GM12878 (cell line): ENCODE results near the gene SCRN1. TPM values are rescaled to one million over a fixed set of nuclear protein-coding genes. Genes with fewer than 3 reads are reported as not detected.

ENCODE experiments used
- ATAC-seq: fragments of 200-7000 bp; cut with Tn5 transposase; 3 replicates; pipeline ENCODE4 v1.9.1; 2020; ENCODE audit warnings: mild to moderate bottlenecking, moderate library complexity
- BruUV-seq: library from RNA; stranded (reverse); fragments of 400-500 nt; replicated peaks from 2 replicates; lab custom pipeline; 2021; lab: Mats Ljungman, UMichigan
- CTCF ChIA-PET: fragments of 300-600 bp; sonication (Branson Sonifier 250); formaldehyde crosslinking; extraction: SDS; loops from one replicate; lab custom pipeline; 2021; ENCODE audit warnings: inconsistent platforms; lab: Yijun Ruan, JAX
- POLR2A ChIA-PET: fragments of 350-600 bp; formaldehyde crosslinking; extraction: SDS; loops from one replicate; lab custom pipeline; 2021; ENCODE audit warnings: inconsistent platforms; lab: Charles Lee
- RAD21 ChIA-PET: fragments of 300-600 bp; sonication (Branson Sonifier 250); formaldehyde crosslinking; loops from one replicate; lab custom pipeline; 2023; ENCODE audit warnings: antibody characterized with exemption; ENCODE audit not compliant: unreplicated experiment; lab: Charles Lee
- SMC1A ChIA-PET: fragments of 300-600 bp; sonication (Branson Sonifier 250); formaldehyde crosslinking; loops from one replicate; lab custom pipeline; 2023; ENCODE audit not compliant: unreplicated experiment, uncharacterized antibody; lab: Charles Lee
- DNase-seq: peaks from one replicate; pipeline ENCODE4 v3.0.0-alpha.2; 2011; ENCODE audit warnings: low read depth, low spot score
- FAIRE-seq: peaks from 3 replicates; lab custom pipeline; 2011; peaks lifted over from hg19 to GRCh38; lab: Jason Lieb, UNC
- H2AFZ ChIP-seq: 2 replicates; pipeline ENCODE4 v1.6.0; 2011; ENCODE audit warnings: low read depth, low read length, control low read depth; ENCODE audit not compliant: control insufficient read depth
- H3K27ac ChIP-seq: 2 replicates; pipeline ENCODE4 v1.5.1; 2011; ENCODE audit warnings: control low read depth; ENCODE audit not compliant: control insufficient read depth, insufficient read depth
- H3K27me3 ChIP-seq, 2 experiments: replicated peaks in 1 of 2; 2 replicates each; pipeline versions ENCODE4 v1.6.0 to v1.6.1; 2011; ENCODE audit warnings: low read length in 1 of 2; ENCODE audit not compliant: control insufficient read depth in 2 of 2, insufficient read depth in 2 of 2
- H3K36me3 ChIP-seq, 2 experiments: 2 replicates each; pipeline ENCODE4 v1.5.1; 2011; ENCODE audit warnings: low read length in 1 of 2; ENCODE audit not compliant: control insufficient read depth in 2 of 2, insufficient read depth in 2 of 2
- H3K4me1 ChIP-seq: 2 replicates; pipeline ENCODE4 v1.6.1; 2011; ENCODE audit warnings: mild to moderate bottlenecking, low read length, moderate library complexity, mixed read lengths; ENCODE audit not compliant: control insufficient read depth, insufficient read depth
- H3K4me2 ChIP-seq: 2 replicates; pipeline ENCODE4 v1.6.0; 2011; ENCODE audit warnings: control low read depth; ENCODE audit not compliant: control insufficient read depth, insufficient read depth
- H3K4me3 ChIP-seq: fragments of 200-600 bp; sonication (generic); 2 replicates; pipeline ENCODE4 v1.5.1; 2016
- H3K79me2 ChIP-seq: 2 replicates; pipeline ENCODE4 v1.6.0; 2011; ENCODE audit warnings: low read length; ENCODE audit not compliant: control insufficient read depth, insufficient read depth
- H3K9ac ChIP-seq: 2 replicates; pipeline ENCODE4 v1.8.0; 2011; ENCODE audit warnings: low read length, control low read depth, mixed read lengths; ENCODE audit not compliant: control insufficient read depth, insufficient read depth
- H3K9me3 ChIP-seq: replicated peaks from 3 replicates; pipeline ENCODE4 v1.5.1; 2011; ENCODE audit warnings: mild to moderate bottlenecking, low read length; ENCODE audit not compliant: control insufficient read depth, insufficient read depth
- H4K20me1 ChIP-seq: 2 replicates; pipeline ENCODE4 v1.6.0; 2011; ENCODE audit not compliant: control insufficient read depth, insufficient read depth
- EED ChIP-seq: sonication (generic); IDR thresholded peaks from 2 replicates; pipeline ENCODE4 v1.6.1; 2016; ENCODE audit warnings: antibody characterized with exemption, low read depth
- EGR1 ChIP-seq, 2 experiments: IDR thresholded peaks; 1 replicate in 1 of 2; 2 replicates in 1 of 2; pipeline ENCODE4 v1.6.1; 2011 to 2012; ENCODE audit warnings: low read depth in 2 of 2, low read length in 2 of 2, borderline replicate concordance in 1 of 2, mild to moderate bottlenecking in 1 of 2, moderate library complexity in 1 of 2
- ETV6 ChIP-seq, 2 experiments: fragments of 450-650 bp in 1 of 2; IDR thresholded peaks in 1 of 2; conservative IDR thresholded peaks in 1 of 2; 2 replicates each; pipeline ENCODE4 v1.6.1; 2014; ENCODE audit warnings: antibody characterized with exemption in 1 of 2, borderline replicate concordance in 1 of 2, low read depth in 1 of 2, mild to moderate bottlenecking in 1 of 2, moderate library complexity in 1 of 2
- GABPA ChIP-seq: IDR thresholded peaks from 2 replicates; pipeline ENCODE4 v1.6.1; 2014; ENCODE audit warnings: antibody characterized with exemption, low read depth, mild to moderate bottlenecking, inconsistent platforms
- IKZF1 ChIP-seq: fragments of 450-650 bp; conservative IDR thresholded peaks from 2 replicates; pipeline ENCODE4 v1.6.1; 2017; ENCODE audit warnings: antibody characterized with exemption, mild to moderate bottlenecking
- IKZF2 ChIP-seq, 2 experiments: fragments of 450-650 bp; IDR thresholded peaks; 2 replicates each; pipeline ENCODE4 v1.6.1; 2017; ENCODE audit warnings: mild to moderate bottlenecking in 2 of 2, moderate library complexity in 2 of 2
- IRF4 ChIP-seq: IDR thresholded peaks from 2 replicates; pipeline ENCODE4 v1.6.1; 2011; ENCODE audit warnings: low read depth, low read length
- JUNB ChIP-seq: IDR thresholded peaks from 2 replicates; pipeline ENCODE4 v1.6.1; 2016; ENCODE audit warnings: antibody characterized with exemption, mild to moderate bottlenecking
- NFIC ChIP-seq: IDR thresholded peaks from 2 replicates; pipeline ENCODE4 v1.6.1; 2012; ENCODE audit warnings: low read depth, mild to moderate bottlenecking, inconsistent platforms, low read length, moderate library complexity
- PAX5 ChIP-seq: IDR thresholded peaks from 2 replicates; pipeline ENCODE4 v1.6.1; 2011; ENCODE audit warnings: low read depth, low read length, borderline replicate concordance
- POU2F2 ChIP-seq: IDR thresholded peaks from 3 replicates; pipeline ENCODE4 v1.6.1; 2011; ENCODE audit warnings: low read depth, mild to moderate bottlenecking, low read length, borderline replicate concordance
- RB1 ChIP-seq: fragments of 450-650 bp; formaldehyde crosslinking; IDR thresholded peaks from 2 replicates; pipeline ENCODE4 v1.6.1; 2017; ENCODE audit warnings: mild to moderate bottlenecking, borderline replicate concordance
- SIN3A ChIP-seq: IDR thresholded peaks from 2 replicates; pipeline ENCODE4 v1.6.1; 2012; ENCODE audit warnings: low read depth, low read length, improper control_type of control experiment
- SMAD5 ChIP-seq: IDR thresholded peaks from 2 replicates; pipeline ENCODE4 v1.6.1; 2016; ENCODE audit warnings: antibody characterized with exemption, low read depth
- SPI1 ChIP-seq: IDR thresholded peaks from 2 replicates; pipeline ENCODE4 v1.6.1; 2011; ENCODE audit warnings: low read depth, mild to moderate bottlenecking, low read length, moderate library complexity, borderline replicate concordance; ENCODE audit not compliant: insufficient read depth
- YY1 ChIP-seq: IDR thresholded peaks from 2 replicates; pipeline ENCODE4 v1.6.1; 2011; ENCODE audit warnings: low read depth, mild to moderate bottlenecking, low read length
- ZBED1 ChIP-seq: IDR thresholded peaks from 2 replicates; pipeline ENCODE4 v1.6.1; 2016; ENCODE audit warnings: borderline replicate concordance
- ZNF384 ChIP-seq: IDR thresholded peaks from 2 replicates; pipeline ENCODE4 v1.6.1; 2012; ENCODE audit warnings: low read depth, mild to moderate bottlenecking, low read length, improper control_type of control experiment, borderline replicate concordance
- WGBS: methylation state at CpG from one replicate; pipeline ENCODE4 v1.1.6; 2016; ENCODE audit warnings: low lambda C conversion rate; ENCODE audit not compliant: insufficient replicate concordance, insufficient coverage; ENCODE audit errors: missing lambda C conversion rate; 5-methylcytosine and 5-hydroxymethylcytosine counted together
- in situ Hi-C: fragments of 300-500 bp; cut with MboI; formaldehyde crosslinking; loops from 9 replicates; pipeline ENCODE4 v1.14.3; 2018; ENCODE audit warnings: mixed read lengths
- intact Hi-C: fragments of 100-400 bp; cut with micrococcal nuclease; formaldehyde crosslinking; loops from one replicate; pipeline ENCODE4 v1.14.2; 2022; ENCODE audit not compliant: unreplicated experiment
- polyA plus RNA-seq, 11 experiments: library from polyadenylated mRNA; depleted of rRNA in 4 of 11; unstranded in 6 of 11; stranded (reverse) in 5 of 11; fragments of >200 nt; fragmentation: Nextera tagmentation in 4 of 11; fragmentation: Illumina TruSeq in 1 of 11; extraction: Ambion mirVana in 4 of 11; extraction: Trizol in 1 of 11; gene quantifications; 1 replicate in 1 of 11; 2 replicates in 10 of 11; pipeline versions ENCODE4 v1.2.1 to v1.2.3, GENCODE V29; 2011 to 2016; ENCODE audit warnings: inconsistent platforms in 2 of 11, missing spikeins in 2 of 11, low read depth in 1 of 11
- total RNA-seq, 4 experiments: library from RNA; depleted of rRNA in 3 of 4; stranded (reverse); fragments of >200 nt in 3 of 4; fragmentation: Illumina TruSeq in 1 of 4; extraction: Trizol in 1 of 4; gene quantifications; 2 replicates each; pipeline versions ENCODE4 v1.2.1 to v1.2.3, GENCODE V29; 2013 to 2021

The SCRN1 gene
- total and polyA plus RNA-seq, 10 of the 15 experiments (the other 5 are each of a cell fraction or from before 2014, with no cell fraction given) = 11.1 to 67.6 (median 41.7) TPM

DNA sequence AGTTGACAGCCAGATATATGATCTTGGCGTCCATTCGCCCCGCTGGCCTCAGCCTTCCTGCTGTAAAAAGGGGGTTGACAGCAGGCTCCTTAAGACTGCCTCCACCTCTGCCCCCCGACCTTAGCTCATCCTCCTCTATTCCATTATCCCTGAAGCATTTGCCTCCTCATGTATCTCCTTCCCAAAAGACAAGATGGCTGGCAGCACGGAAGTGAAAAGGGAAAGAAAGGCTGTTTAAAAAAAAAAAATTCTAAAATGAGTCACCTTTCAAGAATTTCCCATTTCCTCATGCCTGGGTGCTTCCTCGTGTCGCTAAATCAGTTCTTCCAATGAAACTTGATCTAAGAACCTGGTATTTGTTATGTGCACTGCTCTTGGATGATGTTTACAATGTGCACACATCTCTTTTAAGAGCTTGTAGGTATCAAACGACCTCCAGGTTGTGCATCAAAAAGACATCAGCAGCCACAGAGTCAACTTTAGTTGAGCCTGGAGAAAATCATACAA, 1.7 kb downstream of the SCRN1 start:
- in situ Hi-C loops (no loop called here), intact Hi-C loops (loop anchor here (2.0 kb wide), 1 partner anchor 39 kb away; the partner anchor contains the start of gene FKBP14)
- no peak for FAIRE-seq
- peak; percentile 3; the same call in 2 of the 3 replicates for ATAC-seq
- SMC1A ChIA-PET = interaction anchor here (0.6 to 2.4 kb wide), 7 partner anchors 8 to 61 kb away, joined by 3 to 9 read pairs (median 4); no protein-coding TSS in a partner anchor
- 0% methylated on average over 6 of the region's 8 CpGs for WGBS
- Histone ChIP-seq H3K9me3 (no peaks in the 10 kb centered on the region), H3K36me3 (no peaks in the 10 kb centered on the region), H3K4me2 (peak overlapping the region; percentile 84), H3K9ac (peak overlapping the region; percentile 89), H4K20me1 (no peaks in the 10 kb centered on the region), H3K27me3 (no peaks in the 10 kb centered on the region), H3K4me3 (peak overlapping the region; percentile 85), H3K27ac (peak overlapping the region; percentile 89), H2AFZ (peak overlapping the region; percentile 70), H3K79me2 (peaks cover 59% of the 10 kb centered on the region), H3K4me1 (peaks cover 9% of the 10 kb centered on the region; the same call in 1 of the 2 replicates)
- BruUV-seq = TSS peak; percentile 79
- no peak for DNase-seq
- CTCF ChIA-PET = interaction anchor here (0.7 to 2.0 kb wide), 5 partner anchors 11 to 75 kb away, joined by 3 to 8 read pairs (median 4); no protein-coding TSS in a partner anchor
- POLR2A ChIA-PET = interaction anchor here (0.5 to 2.7 kb wide), 4 partner anchors 17 to 44 kb away, joined by 3 to 15 read pairs (median 3); partner anchors contain the start of gene FKBP14
- TF ChIP-seq PAX5 = 0 out of 2 replicates have a peak, but pooled peaks have one; percentile 7
- no peak for TF ChIP-seq SIN3A
- no peak for TF ChIP-seq POU2F2
- TF ChIP-seq EED = peak; percentile 53
- no peak for TF ChIP-seq RB1
- TF ChIP-seq ETV6 (conservative IDR thresholded peaks at IDR 0.05 in 1 of 2, IDR thresholded peaks at IDR 0.05 in 1 of 2; ENCODE audit: borderline replicate concordance in 1 of 2, low read depth in 1 of 2) = peak in 1 of 2 experiments; percentile 92; a peak in 2 of 4 replicates
- TF ChIP-seq SPI1 = peak; percentile 49
- peak; percentile 67 for TF ChIP-seq IKZF1
- peak; percentile 69; the same call in 1 of the 2 replicates for TF ChIP-seq NFIC
- peak; percentile 80 for TF ChIP-seq JUNB
- TF ChIP-seq IKZF2 (IDR thresholded peaks at IDR 0.05) = peak; percentile 29 to 72
- peak; percentile 66; the same call in 1 of the 2 replicates for TF ChIP-seq ZNF384
- no peak for TF ChIP-seq SMAD5
- TF ChIP-seq YY1 = peak; percentile 79
- TF ChIP-seq GABPA = 0 out of 2 replicates have a peak, but pooled peaks have one; percentile 8
- peak in 1 of 2 experiments; percentile 30; a peak in 1 of 3 replicates for TF ChIP-seq EGR1 (IDR thresholded peaks at IDR 0.05; ENCODE audit: borderline replicate concordance in 1 of 2, low read depth in 2 of 2, low read length in 2 of 2)
- 0 out of 2 replicates have a peak, but pooled peaks have one; percentile 33 for TF ChIP-seq ZBED1
- peak; percentile 8; the same call in 1 of the 2 replicates for TF ChIP-seq IRF4
- RAD21 ChIA-PET = interaction anchor here (1.0 to 2.0 kb wide), 5 partner anchors 11 to 74 kb away, joined by 3 to 9 read pairs (median 5); partner anchors contain the start of gene PLEKHA8
